ENCODE measurements around the gene OXCT1.

GRCh38 chr5:41754857-41755256, 115.4 kb downstream of the OXCT1 start:
- TF ChIP-seq, protein P1, sequence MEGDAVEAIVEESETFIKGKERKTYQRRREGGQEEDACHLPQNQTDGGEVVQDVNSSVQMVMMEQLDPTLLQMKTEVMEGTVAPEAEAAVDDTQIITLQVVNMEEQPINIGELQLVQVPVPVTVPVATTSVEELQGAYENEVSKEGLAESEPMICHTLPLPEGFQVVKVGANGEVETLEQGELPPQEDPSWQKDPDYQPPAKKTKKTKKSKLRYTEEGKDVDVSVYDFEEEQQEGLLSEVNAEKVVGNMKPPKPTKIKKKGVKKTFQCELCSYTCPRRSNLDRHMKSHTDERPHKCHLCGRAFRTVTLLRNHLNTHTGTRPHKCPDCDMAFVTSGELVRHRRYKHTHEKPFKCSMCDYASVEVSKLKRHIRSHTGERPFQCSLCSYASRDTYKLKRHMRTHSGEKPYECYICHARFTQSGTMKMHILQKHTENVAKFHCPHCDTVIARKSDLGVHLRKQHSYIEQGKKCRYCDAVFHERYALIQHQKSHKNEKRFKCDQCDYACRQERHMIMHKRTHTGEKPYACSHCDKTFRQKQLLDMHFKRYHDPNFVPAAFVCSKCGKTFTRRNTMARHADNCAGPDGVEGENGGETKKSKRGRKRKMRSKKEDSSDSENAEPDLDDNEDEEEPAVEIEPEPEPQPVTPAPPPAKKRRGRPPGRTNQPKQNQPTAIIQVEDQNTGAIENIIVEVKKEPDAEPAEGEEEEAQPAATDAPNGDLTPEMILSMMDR (tag by site-specific recombination; IDR thresholded peaks at IDR 0.05), result no peak
- TF ChIP-seq ZBTB11 (tag by site-specific recombination; conservative IDR thresholded peaks at IDR 0.05; ENCODE audit: low read depth) (no peak), ZNF658 (tag by site-specific recombination; IDR thresholded peaks at IDR 0.05) (no peak), ZSCAN30 (tag by site-specific recombination; IDR thresholded peaks at IDR 0.05) (no peak), KLF9 (tag by site-specific recombination; IDR thresholded peaks at IDR 0.05; ENCODE audit: low read depth) (no peak), ZNF510 (tag by site-specific recombination; IDR thresholded peaks at IDR 0.05; ENCODE audit: insufficient replicate concordance) (no peak), OVOL3 (tag by site-specific recombination; IDR thresholded peaks at IDR 0.05) (no peak), ZBTB7A (tag by site-specific recombination; IDR thresholded peaks at IDR 0.05; ENCODE audit: low read depth) (no peak), ZNF664 (tag by site-specific recombination; IDR thresholded peaks at IDR 0.05) (no peak), ZNF624 (tag by site-specific recombination; IDR thresholded peaks at IDR 0.05) (no peak), KLF7 (tag by site-specific recombination; IDR thresholded peaks at IDR 0.05; ENCODE audit: borderline replicate concordance) (no peak)
- TF ChIP-seq, protein P2, sequence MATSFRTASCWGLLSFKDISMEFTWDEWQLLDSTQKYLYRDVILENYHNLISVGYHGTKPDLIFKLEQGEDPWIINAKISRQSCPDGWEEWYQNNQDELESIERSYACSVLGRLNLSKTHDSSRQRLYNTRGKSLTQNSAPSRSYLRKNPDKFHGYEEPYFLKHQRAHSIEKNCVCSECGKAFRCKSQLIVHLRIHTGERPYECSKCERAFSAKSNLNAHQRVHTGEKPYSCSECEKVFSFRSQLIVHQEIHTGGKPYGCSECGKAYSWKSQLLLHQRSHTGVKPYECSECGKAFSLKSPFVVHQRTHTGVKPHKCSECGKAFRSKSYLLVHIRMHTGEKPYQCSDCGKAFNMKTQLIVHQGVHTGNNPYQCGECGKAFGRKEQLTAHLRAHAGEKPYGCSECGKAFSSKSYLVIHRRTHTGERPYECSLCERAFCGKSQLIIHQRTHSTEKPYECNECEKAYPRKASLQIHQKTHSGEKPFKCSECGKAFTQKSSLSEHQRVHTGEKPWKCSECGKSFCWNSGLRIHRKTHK (tag by site-specific recombination; IDR thresholded peaks at IDR 0.05), result no peak
- TF ChIP-seq, protein P3, sequence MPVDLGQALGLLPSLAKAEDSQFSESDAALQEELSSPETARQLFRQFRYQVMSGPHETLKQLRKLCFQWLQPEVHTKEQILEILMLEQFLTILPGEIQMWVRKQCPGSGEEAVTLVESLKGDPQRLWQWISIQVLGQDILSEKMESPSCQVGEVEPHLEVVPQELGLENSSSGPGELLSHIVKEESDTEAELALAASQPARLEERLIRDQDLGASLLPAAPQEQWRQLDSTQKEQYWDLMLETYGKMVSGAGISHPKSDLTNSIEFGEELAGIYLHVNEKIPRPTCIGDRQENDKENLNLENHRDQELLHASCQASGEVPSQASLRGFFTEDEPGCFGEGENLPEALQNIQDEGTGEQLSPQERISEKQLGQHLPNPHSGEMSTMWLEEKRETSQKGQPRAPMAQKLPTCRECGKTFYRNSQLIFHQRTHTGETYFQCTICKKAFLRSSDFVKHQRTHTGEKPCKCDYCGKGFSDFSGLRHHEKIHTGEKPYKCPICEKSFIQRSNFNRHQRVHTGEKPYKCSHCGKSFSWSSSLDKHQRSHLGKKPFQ (tag by site-specific recombination; IDR thresholded peaks at IDR 0.05), result no peak

Data from HEK293 (cell line).